NCI-H1417 (cell line): ENCODE measurements around the gene ANKRD12.
"Not testable (repeated sequence)": the region's sequence is repeated elsewhere in the genome, so short reads cannot be mapped to it uniquely, and the experiment has no call there.

Experiments
- DNase-seq, 3 experiments: peaks; one replicate each; lab custom pipeline; 2025; lab: John Stamatoyannopoulos, UW

ANKRD12 gene

DNA sequence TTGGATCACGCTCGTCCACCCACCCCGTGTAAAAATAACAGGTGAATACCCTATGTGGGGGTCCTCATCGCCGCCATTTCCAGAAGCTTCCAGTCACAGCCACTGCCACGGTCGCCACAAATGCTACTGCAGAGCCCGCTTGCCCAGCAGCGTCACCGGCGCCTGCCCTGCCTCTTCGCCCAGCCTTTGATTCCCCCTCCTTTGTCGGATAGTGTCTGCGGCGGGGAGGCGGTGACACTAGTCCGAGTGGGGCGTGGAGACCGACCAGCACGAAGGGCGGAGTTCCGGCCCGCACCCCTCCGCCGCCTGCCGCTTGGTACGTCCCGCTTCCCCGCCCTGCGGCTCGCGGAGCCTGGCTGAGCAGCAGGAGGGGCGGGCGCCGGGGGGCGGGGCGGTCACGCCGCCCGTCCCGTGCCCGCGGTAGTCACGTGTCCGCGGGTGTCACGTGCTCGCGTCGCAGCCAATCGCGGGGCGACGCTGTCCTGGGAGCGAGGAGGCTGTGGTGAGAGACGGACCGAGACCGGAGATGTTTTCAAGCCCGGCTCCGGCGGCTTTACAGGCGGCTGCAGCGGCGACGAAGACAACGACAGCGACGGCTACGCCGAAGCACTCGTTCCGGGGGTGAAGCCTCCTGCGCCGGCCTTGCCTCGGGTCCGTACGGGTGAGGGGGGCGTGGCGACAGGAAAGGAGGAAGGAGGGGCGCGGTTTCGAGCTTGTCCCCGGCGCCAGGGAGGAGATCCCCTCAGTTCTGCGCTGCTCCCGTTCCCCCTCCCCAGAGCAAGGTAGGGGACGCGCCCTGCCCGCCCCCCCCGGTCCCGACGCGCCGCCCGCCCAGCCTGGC is at the start of gene ANKRD12:
TSS of gene ANKRD12 (plus strand) at position 467 of the 841 bp plus-strand sequence. CDS start 45,652 bp downstream, outside the sequence.
- DNase-seq = peak; percentile 96 to 99 (median 98)

GRCh38 chr18:9087144-9087543 is 49.4 kb upstream of the ANKRD12 start:
- no peak for DNase-seq

- no peak for DNase-seq
Measured at GRCh38 chr18:9088252-9088651, 48.3 kb upstream of the ANKRD12 start.

- not testable (repeated sequence) for DNase-seq
Measured at GRCh38 chr18:9088727-9089126, 47.9 kb upstream of the ANKRD12 start.

- no peak for DNase-seq
Measured at GRCh38 chr18:9090578-9090977, 46.0 kb upstream of the ANKRD12 start.

GRCh38 chr18:9091066-9091476 is 45.5 kb upstream of the ANKRD12 start:
- DNase-seq = no peak

DNA sequence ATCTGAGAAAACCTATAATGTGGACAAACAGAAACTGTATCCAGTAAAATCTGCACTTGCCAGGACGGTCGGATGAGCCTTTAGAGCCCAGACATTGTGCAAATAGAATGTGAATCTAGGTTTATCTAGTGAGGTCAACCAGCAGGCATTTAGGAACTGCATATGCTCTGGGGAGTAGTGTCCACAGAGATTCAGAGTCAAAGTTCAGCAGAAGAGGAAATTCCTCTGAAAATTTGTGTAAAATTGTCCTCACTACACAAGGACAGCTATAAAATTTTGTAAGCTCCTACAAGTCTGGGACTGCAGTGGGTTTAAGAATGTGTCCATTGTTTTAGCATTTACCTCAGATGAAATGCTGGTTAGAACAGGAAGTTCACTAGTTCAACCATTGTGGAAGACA is 43.9 kb upstream of the ANKRD12 start:
- no peak for DNase-seq

DNA sequence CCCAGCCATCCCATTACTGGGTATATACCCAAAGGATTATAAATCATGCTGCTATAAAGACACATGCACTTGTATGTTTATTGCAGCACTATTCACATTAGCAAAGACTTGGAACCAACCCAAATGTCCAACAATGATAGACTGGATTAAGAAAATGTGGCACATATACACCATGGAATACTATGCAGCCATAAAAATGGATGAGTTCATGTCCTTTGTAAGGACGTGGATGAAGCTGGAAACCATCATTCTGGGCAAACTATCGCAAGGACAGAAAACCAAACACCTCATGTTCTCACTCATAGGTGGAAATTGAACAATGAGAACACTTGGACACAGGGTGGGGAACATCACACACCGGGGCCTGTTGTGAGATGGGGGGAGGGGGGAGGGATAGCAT is 43.5 kb upstream of the ANKRD12 start:
- not testable (repeated sequence) for DNase-seq

DNA sequence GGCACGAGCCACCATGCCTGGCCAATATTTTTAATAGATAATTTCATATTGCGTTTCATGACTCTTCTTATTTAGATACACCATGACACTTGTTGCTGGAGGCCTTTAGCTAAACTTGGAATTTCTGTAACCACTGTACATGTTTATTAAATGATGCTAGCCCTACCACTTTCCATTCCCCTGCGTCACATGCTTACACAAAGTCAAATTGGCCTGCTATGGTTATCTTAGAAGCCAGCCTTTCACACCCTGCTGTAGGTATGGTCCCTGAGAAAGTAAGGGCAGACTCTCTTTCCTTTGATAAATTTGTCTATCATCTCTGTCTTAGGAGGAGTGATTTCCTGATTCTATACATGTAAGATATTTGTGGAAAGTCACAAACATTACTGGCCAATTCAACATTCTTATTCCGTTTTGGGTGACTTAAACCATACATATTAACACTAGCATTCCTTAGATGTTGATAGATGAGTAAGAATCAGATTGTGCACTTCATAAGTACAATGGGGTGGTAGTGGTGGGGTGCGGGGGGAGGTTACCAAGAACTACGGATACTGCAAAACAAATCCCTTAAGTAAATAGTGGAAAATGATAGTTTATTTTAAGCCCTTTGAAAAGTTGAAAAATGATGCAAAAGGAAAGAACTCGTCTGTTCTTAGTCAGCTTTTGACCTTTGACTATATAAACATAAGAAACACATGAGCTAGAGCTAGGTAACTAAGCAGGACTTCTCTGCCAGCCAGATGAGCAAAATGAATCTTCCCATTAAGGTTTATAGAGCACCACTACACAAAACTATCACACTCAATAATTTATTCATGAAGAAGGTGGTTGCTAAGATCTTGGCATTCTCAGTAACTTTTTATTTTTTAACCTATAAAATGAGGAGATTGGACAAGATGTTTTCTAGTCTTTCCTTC is 42.0 kb upstream of the ANKRD12 start:
- no peak for DNase-seq

GRCh38 chr18:9095297-9096006 is 41.1 kb upstream of the ANKRD12 start:
- no peak for DNase-seq

DNA sequence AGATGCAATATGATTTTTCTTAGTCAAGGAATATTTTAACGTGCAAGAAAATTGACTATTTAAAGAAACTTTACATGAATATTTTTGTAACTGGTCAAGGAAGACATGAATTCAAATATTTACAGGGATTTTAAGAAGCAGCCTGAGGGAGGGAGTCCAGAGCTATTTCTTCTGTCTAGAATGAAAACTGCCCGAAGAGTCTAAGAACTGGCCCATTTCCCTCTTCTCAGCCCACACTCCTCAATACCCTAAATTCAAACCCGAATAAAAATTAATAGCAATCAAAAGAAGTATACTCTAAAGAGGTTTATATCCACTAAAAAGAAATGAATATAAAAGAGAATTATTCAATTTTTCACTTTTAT is 40.6 kb upstream of the ANKRD12 start:
- DNase-seq = no peak

- no peak for DNase-seq
Measured at GRCh38 chr18:9096685-9097084, 39.9 kb upstream of the ANKRD12 start.

GRCh38 chr18:9097349-9097748 is 39.2 kb upstream of the ANKRD12 start:
- DNase-seq = no peak

- DNase-seq = no peak
Measured at GRCh38 chr18:9100796-9101195, 35.8 kb upstream of the ANKRD12 start.

- DNase-seq = peak in 2 of 3 experiments; percentile 58 to 78
Measured at GRCh38 chr18:9101730-9102507, 34.7 kb upstream of the ANKRD12 start.

DNA sequence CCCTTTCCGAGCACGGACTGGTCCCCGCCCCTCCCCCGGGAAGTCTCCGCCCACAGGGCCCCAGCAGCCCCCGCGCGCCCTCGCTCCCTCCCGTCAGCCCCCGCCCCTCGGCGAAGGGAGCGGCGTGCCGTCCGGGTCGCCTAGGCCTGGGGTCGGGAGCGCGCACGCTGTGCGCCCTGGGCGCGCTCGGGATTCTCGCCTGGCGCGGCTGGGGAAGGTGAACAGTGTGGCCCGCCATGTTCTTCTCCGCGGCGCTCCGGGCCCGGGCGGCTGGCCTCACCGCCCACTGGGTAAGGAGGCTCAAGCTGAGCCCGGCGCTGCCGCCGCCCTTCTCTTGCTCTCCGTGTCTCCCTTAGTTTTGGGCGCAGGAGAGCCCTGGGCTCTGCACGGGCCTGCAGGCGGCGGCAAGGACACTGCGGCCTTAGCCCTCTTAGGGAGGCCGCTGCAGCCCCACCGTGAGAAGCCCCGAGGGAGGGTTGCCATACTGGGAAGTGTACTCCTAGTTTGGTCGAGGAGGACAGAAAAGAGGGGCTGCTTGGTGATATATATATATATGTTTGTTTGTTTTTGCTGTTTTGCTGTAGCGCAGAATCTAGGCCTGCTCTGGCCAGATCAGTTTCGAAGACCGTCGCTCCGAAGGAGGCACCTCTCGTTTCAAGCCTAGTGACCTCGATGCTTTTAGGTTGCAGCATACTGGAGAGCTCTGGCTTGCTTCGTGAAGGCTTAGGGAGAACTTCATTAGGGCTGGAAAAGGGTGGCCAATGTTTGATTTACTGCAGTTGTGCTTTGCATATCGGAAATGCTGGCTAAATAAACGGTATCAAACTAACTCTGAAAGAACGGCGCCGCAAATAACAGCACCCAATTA is 33.8 kb upstream of the ANKRD12 start, which contains the start of gene NDUFV2:
TSS of gene NDUFV2 (plus strand) at position 192 of the 868 bp plus-strand sequence. CDS start at position 237, 45 bp downstream.
- peak; percentile 94 to 99 (median 98) for DNase-seq

DNA sequence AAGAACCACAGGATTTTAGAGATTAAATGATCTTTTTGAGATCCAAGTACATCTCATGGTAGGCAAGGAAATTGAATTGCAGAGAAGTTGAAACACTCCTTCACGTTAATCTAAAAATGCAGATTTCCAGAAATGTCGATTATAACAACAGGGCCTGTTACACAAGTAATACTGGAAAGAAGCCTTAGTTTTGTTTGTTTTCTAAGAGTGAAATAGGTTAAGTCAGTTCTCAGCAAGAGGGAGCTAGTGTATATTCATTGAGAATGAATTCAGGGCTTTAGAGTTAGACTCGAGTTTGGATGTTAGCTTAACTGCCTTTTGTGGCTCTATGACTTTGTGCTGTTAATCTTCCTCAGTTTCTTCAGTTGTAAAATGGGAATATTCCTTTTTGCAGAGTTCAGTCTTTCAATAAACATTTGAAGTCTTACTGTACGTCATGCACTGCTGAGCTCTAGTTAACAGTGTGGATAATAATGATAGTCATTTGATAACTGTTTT is 33.2 kb upstream of the ANKRD12 start:
- peak in 2 of 3 experiments; percentile 33 to 67 for DNase-seq

DNA sequence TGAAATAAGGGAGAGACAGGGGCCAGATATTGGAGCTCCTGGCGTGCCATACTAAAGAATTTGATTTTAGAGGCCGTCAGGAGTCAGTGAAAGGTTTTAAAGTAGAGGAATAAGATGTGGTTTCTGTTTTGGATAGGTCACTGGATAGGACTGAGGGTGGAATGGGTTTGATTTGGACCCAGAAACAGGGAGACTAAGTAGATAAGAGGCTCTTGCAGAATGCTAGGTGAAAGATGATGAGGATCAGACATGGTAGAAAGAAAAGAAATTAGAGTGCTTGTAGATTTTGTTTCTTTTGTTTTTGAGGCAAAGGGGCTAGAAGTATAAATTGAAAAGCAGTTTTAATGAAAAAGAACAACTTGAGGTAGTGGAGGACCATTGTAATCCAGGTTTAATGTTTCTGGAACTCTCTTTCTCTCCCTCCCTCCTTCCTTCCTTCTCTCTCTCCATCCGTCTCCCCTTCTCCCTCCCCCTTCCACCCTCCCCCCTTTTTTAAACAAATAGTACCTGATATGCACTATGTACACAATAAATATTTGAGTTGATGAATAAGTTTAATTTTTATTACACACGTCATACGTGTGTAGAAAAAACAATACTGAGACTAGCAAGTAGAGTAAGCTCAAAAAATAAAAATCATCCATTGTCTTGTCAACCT is 32.2 kb upstream of the ANKRD12 start:
- DNase-seq = peak in 1 of 3 experiments; percentile 38

GRCh38 chr18:9105420-9105819 is 31.2 kb upstream of the ANKRD12 start:
- no peak for DNase-seq
